Thoracic aorta (tissue), 2 donors: ENCODE data around the gene ITSN2. TPM values are rescaled to one million over a fixed set of nuclear protein-coding genes. Genes with fewer than 3 reads are reported as not detected.

Experiments
- ATAC-seq: fragments of 150-250 bp; one replicate; pipeline ENCODE4 v1.8.0; 2017; ENCODE audit warnings: low read depth; ENCODE audit not compliant: insufficient number of reproducible peaks, low FRiP score
- DNase-seq: peaks from one replicate; pipeline ENCODE4 v3.0.0-alpha.2; 2020; ENCODE audit warnings: low spot score
- H3K27ac ChIP-seq, 2 donors: fragments of 200-600 bp; sonication (generic); 1 replicate in 1 of 2; 2 replicates in 1 of 2; pipeline ENCODE4 v1.5.1; 2016; ENCODE audit warnings: mild to moderate bottlenecking in 2 of 2, moderate library complexity in 2 of 2
- H3K27me3 ChIP-seq: fragments of 200-600 bp; sonication (generic); replicated peaks from 2 replicates; pipeline ENCODE4 v1.6.0; 2016; ENCODE audit warnings: mild to moderate bottlenecking; ENCODE audit not compliant: insufficient read depth
- H3K36me3 ChIP-seq: fragments of 200-600 bp; sonication (generic); one replicate; pipeline ENCODE4 v1.5.1; 2016
- H3K4me1 ChIP-seq, 2 donors: fragments of 200-600 bp; sonication (generic); 1 replicate in 1 of 2; 2 replicates in 1 of 2; pipeline versions ENCODE4 v1.5.1 to v1.6.0; 2016; ENCODE audit warnings: low read depth in 2 of 2, mild to moderate bottlenecking in 1 of 2; ENCODE audit not compliant: control insufficient read depth in 1 of 2
- H3K4me3 ChIP-seq: fragments of 200-600 bp; sonication (generic); 2 replicates; pipeline ENCODE4 v1.5.1; 2016; ENCODE audit warnings: mild to moderate bottlenecking
- H3K9me3 ChIP-seq: fragments of 200-600 bp; sonication (generic); 2 replicates; pipeline ENCODE4 v1.5.1; 2016
- total RNA-seq, 2 donors: library from RNA; depleted of rRNA; stranded (reverse); fragments of >200 nt; gene quantifications; one replicate each; pipeline versions ENCODE4 v1.1.0 to v1.2.3, GENCODE V29; 2016
- TF ChIP-seq, protein P1 (sequence below): fragments of 200-600 bp; sonication (generic); IDR thresholded peaks from one replicate; pipeline ENCODE4 v1.5.1; 2019; ENCODE audit warnings: antibody characterized with exemption

The ITSN2 gene
- total RNA-seq, 2 donors from 2014 or later = 64.0 to 121 TPM

DNA sequence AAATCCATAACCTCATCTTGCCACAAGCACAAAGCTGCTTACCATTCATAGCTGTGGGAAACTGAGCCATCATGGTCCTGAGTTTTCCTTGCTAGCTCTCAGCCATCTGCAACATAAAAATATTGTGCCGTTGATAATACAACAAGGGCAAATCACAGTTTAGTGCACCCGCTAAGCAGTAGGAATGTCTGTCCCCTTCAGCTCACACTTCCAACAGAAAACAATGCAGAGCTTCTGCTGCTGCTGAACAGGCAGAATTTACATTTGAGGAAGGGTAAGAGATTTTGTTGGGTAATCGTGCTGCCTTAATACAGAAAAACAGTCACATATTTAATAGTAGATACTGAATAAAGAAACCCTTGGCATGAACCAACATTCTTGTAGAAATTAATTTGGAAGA lies 32.3 kb downstream of the ITSN2 start:
- Histone ChIP-seq H3K4me3 (peak overlapping the region; percentile 19), H3K27ac (no peak overlapping the region), H3K4me1 (peaks cover 33 to 39% of the 10 kb centered on the region in 2 donors), H3K9me3 (no peaks in the 10 kb centered on the region), H3K27me3 (no peaks in the 10 kb centered on the region), H3K36me3 (no peaks in the 10 kb centered on the region)
- ATAC-seq (no peak), DNase-seq (no peak)
- TF ChIP-seq, protein P1, sequence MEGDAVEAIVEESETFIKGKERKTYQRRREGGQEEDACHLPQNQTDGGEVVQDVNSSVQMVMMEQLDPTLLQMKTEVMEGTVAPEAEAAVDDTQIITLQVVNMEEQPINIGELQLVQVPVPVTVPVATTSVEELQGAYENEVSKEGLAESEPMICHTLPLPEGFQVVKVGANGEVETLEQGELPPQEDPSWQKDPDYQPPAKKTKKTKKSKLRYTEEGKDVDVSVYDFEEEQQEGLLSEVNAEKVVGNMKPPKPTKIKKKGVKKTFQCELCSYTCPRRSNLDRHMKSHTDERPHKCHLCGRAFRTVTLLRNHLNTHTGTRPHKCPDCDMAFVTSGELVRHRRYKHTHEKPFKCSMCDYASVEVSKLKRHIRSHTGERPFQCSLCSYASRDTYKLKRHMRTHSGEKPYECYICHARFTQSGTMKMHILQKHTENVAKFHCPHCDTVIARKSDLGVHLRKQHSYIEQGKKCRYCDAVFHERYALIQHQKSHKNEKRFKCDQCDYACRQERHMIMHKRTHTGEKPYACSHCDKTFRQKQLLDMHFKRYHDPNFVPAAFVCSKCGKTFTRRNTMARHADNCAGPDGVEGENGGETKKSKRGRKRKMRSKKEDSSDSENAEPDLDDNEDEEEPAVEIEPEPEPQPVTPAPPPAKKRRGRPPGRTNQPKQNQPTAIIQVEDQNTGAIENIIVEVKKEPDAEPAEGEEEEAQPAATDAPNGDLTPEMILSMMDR = no peak

GRCh38 chr2:24317491-24317920 lies 42.8 kb downstream of the ITSN2 start:
- Histone ChIP-seq H3K36me3 (no peaks in the 10 kb centered on the region), H3K9me3 (no peaks in the 10 kb centered on the region), H3K4me3 (no peak overlapping the region), H3K27me3 (no peaks in the 10 kb centered on the region), H3K4me1 (peaks cover 0 to 20% of the 10 kb centered on the region in 2 donors), H3K27ac (no peak overlapping the region)
- no peak for DNase-seq
- no peak for ATAC-seq
- TF ChIP-seq, protein P1 = no peak

DNA sequence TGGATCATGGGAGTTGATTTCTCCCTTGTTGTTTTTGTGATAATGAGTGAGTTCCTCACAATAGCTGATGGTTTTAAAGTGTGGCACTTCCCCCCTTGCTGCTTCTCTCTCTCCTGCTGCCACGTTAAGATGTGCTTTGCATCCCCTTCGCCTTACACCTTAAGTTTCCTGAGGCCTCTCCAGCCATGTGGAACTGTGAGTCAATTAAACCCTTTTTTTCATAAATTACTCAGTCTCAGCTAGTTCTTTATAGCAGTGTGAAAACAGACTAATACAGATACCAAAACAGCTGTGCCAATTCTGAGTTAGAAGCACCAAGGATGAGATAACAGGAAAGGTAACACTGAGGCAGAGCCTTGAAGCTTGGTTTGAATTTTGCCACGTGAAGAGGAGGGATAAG lies 44.7 kb downstream of the ITSN2 start:
- no peak overlapping the region for H3K4me3 ChIP-seq
- TF ChIP-seq, protein P1 = no peak
- H3K9me3 ChIP-seq = no peaks in the 10 kb centered on the region
- peaks cover 0 to 20% of the 10 kb centered on the region in 2 donors for H3K4me1 ChIP-seq
- DNase-seq = no peak
- no peak overlapping the region for H3K27ac ChIP-seq
- peaks cover 3% of the 10 kb centered on the region for H3K36me3 ChIP-seq
- no peaks in the 10 kb centered on the region for H3K27me3 ChIP-seq
- no peak for ATAC-seq

DNA sequence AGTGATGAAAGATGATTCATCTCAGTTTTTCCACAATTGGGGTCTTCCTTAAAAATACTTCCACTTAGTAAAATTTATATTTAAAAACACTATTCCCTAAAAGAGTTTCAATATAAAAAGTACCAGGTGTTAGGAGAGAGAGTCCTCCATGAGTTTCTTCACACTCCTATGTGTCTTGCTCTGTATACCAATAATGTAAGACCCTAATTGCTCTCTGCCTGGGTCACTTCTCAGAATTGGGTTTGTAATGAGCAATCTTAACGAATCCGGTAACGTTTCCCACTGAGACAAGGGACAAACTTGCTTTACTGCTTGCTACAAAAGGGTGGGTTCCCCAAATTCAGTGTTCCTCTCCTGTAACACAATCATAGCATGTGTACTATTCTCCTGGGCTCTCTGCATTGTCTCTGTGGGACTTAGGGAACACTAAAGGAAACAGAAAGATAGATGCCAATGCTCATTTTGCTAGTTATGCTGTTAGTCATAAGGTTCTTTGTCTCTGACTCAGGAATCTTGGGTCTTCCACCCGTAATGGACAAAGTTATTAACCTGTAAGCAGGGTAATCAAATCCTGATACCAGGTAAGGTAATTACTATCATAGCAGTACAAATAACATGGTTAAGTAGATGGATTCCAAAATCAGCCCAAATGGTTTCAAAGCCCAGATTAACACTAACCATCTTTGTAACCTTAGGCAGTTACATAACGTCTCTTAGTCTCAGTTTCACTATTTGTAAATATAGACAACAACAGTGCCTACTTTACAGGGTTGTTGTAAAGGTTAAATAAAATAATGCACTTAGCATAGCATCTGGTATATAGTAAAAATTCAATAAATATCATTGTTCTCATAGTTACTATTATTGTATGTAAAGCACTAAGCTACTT lies 46.3 kb downstream of the ITSN2 start:
- no peak for ATAC-seq
- TF ChIP-seq, protein P1 = no peak
- H3K27me3 ChIP-seq = no peaks in the 10 kb centered on the region

DNA sequence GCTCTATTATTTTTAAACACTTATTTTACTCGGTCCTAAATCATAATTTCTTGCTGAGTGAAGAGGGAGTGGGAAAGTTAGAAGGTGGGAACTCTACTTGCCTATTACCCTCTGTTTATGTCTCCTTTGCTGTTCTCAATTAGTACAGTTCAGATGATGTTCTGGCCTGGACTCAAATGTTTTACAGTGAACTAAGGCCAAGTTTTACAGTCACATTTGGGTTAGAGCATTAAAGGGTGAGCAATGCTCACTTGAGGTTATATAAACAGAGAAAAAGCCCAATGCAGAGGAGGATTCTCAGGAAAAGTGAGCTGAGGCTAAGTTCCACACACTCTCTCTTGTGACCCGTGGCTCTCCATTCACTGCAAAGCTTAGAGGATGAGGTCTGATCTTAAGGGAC lies 52.4 kb downstream of the ITSN2 start:
- Histone ChIP-seq H3K27ac (no peak overlapping the region), H3K27me3 (no peaks in the 10 kb centered on the region), H3K36me3 (peaks cover 22% of the 10 kb centered on the region), H3K4me1 (peaks cover 13 to 17% of the 10 kb centered on the region in 2 donors), H3K4me3 (no peak overlapping the region), H3K9me3 (no peaks in the 10 kb centered on the region)
- TF ChIP-seq, protein P1 = no peak
- ATAC-seq (no peak), DNase-seq (no peak)

More for the DNA sequence above, 46.3 kb downstream of the ITSN2 start:
- Histone ChIP-seq H3K4me1 (peaks cover 0 to 20% of the 10 kb centered on the region in 2 donors), H3K4me3 (no peak overlapping the region), H3K36me3 (peaks cover 6% of the 10 kb centered on the region), H3K9me3 (no peaks in the 10 kb centered on the region), H3K27ac (no peak overlapping the region)
- no peak for DNase-seq
